ENCODE results near the gene COX7A1. TPM values are rescaled to one million over a fixed set of nuclear protein-coding genes. Genes with fewer than 3 reads are reported as not detected.

COX7A1 gene
- polyA plus RNA-seq, 4 donors: 1.3 to 26.2 (median 9.9) TPM

- no peak for FAIRE-seq
- Histone ChIP-seq H3K9me3 (ENCODE audit: control insufficient read depth in 2 of 2, insufficient read depth in 1 of 2, low read depth in 1 of 2, low read length in 1 of 2) (no peaks in the 10 kb centered on the region), H3K4me3 (ENCODE audit: low read depth in 1 of 3, low read length in 3 of 3) (no peak overlapping the region), H3K36me3 (ENCODE audit: control insufficient read depth in 3 of 3, insufficient read depth in 2 of 3, low read depth in 1 of 3, low read length in 3 of 3) (peaks cover 6 to 61% (median 10%) of the 10 kb centered on the region in 3 donors), H3K27ac (ENCODE audit: low read depth in 1 of 3, low read length in 2 of 3) (no peak overlapping the region), H3K27me3 (ENCODE audit: control insufficient read depth in 3 of 3, insufficient read depth in 3 of 3, low read length in 3 of 3) (no peaks in the 10 kb centered on the region), H3K4me1 (ENCODE audit: control insufficient read depth in 3 of 3, insufficient read depth in 2 of 3, low read depth in 1 of 3, low read length in 2 of 3) (no peaks in the 10 kb centered on the region)
- WGBS, 3 donors: 90 to 92% (median 90%) methylated on average over 49 of the region's 49 CpGs
- no peak for DNase-seq
Measured at GRCh38 chr19:36121486-36122124, 30.6 kb downstream of the COX7A1 start.

GRCh38 chr19:36120984-36121358 lies 31.3 kb downstream of the COX7A1 start:
- H3K27ac ChIP-seq (ENCODE audit: low read depth in 1 of 3, low read length in 2 of 3): no peak overlapping the region
- 94 to 96% (median 96%) methylated on average over 18 of the region's 18 CpGs for WGBS, 3 donors
- no peak for FAIRE-seq
- H3K4me3 ChIP-seq (ENCODE audit: low read depth in 1 of 3, low read length in 3 of 3): no peak overlapping the region
- H3K27me3 ChIP-seq (ENCODE audit: control insufficient read depth in 3 of 3, insufficient read depth in 3 of 3, low read length in 3 of 3): no peaks in the 10 kb centered on the region
- DNase-seq: no peak
- peaks cover 6 to 64% (median 10%) of the 10 kb centered on the region in 3 donors for H3K36me3 ChIP-seq (ENCODE audit: control insufficient read depth in 3 of 3, insufficient read depth in 2 of 3, low read depth in 1 of 3, low read length in 3 of 3)
- H3K9me3 ChIP-seq (ENCODE audit: control insufficient read depth in 2 of 2, insufficient read depth in 1 of 2, low read depth in 1 of 2, low read length in 1 of 2): no peaks in the 10 kb centered on the region
- peaks cover 0 to 3% (median 2%) of the 10 kb centered on the region in 3 donors for H3K4me1 ChIP-seq (ENCODE audit: control insufficient read depth in 3 of 3, insufficient read depth in 2 of 3, low read depth in 1 of 3, low read length in 2 of 3)

- no peak for FAIRE-seq
Measured at GRCh38 chr19:36120092-36120983, 31.9 kb downstream of the COX7A1 start.

GRCh38 chr19:36116344-36116637 lies 36.0 kb downstream of the COX7A1 start:
- no peaks in the 10 kb centered on the region for H3K9me3 ChIP-seq (ENCODE audit: control insufficient read depth in 2 of 2, insufficient read depth in 1 of 2, low read depth in 1 of 2, low read length in 1 of 2)
- peaks cover 2 to 11% (median 3%) of the 10 kb centered on the region in 3 donors for H3K4me1 ChIP-seq (ENCODE audit: control insufficient read depth in 3 of 3, insufficient read depth in 2 of 3, low read depth in 1 of 3, low read length in 2 of 3)
- peaks cover 0 to 56% (median 2%) of the 10 kb centered on the region in 3 donors for H3K36me3 ChIP-seq (ENCODE audit: control insufficient read depth in 3 of 3, insufficient read depth in 2 of 3, low read depth in 1 of 3, low read length in 3 of 3)
- DNase-seq (no peak), FAIRE-seq (no peak)
- 82 to 93% (median 90%) methylated on average over 1 of the region's 1 CpG for WGBS, 3 donors
- peak overlapping the region in 1 of 3 donors; percentile 89 for H3K27ac ChIP-seq (ENCODE audit: low read depth in 1 of 3, low read length in 2 of 3)
- peak overlapping the region in 2 of 3 donors; percentile 59 to 75 for H3K4me3 ChIP-seq (ENCODE audit: low read depth in 1 of 3, low read length in 3 of 3)
- H3K27me3 ChIP-seq (ENCODE audit: control insufficient read depth in 3 of 3, insufficient read depth in 3 of 3, low read length in 3 of 3): no peaks in the 10 kb centered on the region

More at GRCh38 chr19:36120092-36120983, 31.9 kb downstream of the COX7A1 start:
- no peaks in the 10 kb centered on the region for H3K27me3 ChIP-seq (ENCODE audit: control insufficient read depth in 3 of 3, insufficient read depth in 3 of 3, low read length in 3 of 3)
- no peak overlapping the region for H3K27ac ChIP-seq (ENCODE audit: low read depth in 1 of 3, low read length in 2 of 3)
- peaks cover 0 to 4% (median 2%) of the 10 kb centered on the region in 3 donors for H3K4me1 ChIP-seq (ENCODE audit: control insufficient read depth in 3 of 3, insufficient read depth in 2 of 3, low read depth in 1 of 3, low read length in 2 of 3)
- no peak overlapping the region for H3K4me3 ChIP-seq (ENCODE audit: low read depth in 1 of 3, low read length in 3 of 3)
- peak in 1 of 2 donors; percentile 44 for DNase-seq
- peaks cover 1 to 59% (median 10%) of the 10 kb centered on the region in 3 donors for H3K36me3 ChIP-seq (ENCODE audit: control insufficient read depth in 3 of 3, insufficient read depth in 2 of 3, low read depth in 1 of 3, low read length in 3 of 3)
- no peaks in the 10 kb centered on the region for H3K9me3 ChIP-seq (ENCODE audit: control insufficient read depth in 2 of 2, insufficient read depth in 1 of 2, low read depth in 1 of 2, low read length in 1 of 2)
- WGBS, 3 donors: 87 to 93% (median 90%) methylated on average over 26 of the region's 26 CpGs

GRCh38 chr19:36115453-36116343 lies 36.5 kb downstream of the COX7A1 start, which contains the start of gene TBCB:
TBCB (plus strand) TSS chr19:36115468; CDS start chr19:36115561, 93 bp downstream.
- Histone ChIP-seq H3K4me3 (ENCODE audit: low read depth in 1 of 3, low read length in 3 of 3) (peak within 1 kb of the TSS; percentile 59 to 94 (median 75)), H3K36me3 (ENCODE audit: control insufficient read depth in 3 of 3, insufficient read depth in 2 of 3, low read depth in 1 of 3, low read length in 3 of 3) (peaks cover 0 to 57% (median 2%) of the 10 kb centered on the region in 3 donors), H3K4me1 (ENCODE audit: control insufficient read depth in 3 of 3, insufficient read depth in 2 of 3, low read depth in 1 of 3, low read length in 2 of 3) (peaks cover 2 to 11% (median 3%) of the 10 kb centered on the region in 3 donors), H3K27me3 (ENCODE audit: control insufficient read depth in 3 of 3, insufficient read depth in 3 of 3, low read length in 3 of 3) (no peaks in the 10 kb centered on the region), H3K9me3 (ENCODE audit: control insufficient read depth in 2 of 2, insufficient read depth in 1 of 2, low read depth in 1 of 2, low read length in 1 of 2) (no peaks in the 10 kb centered on the region), H3K27ac (ENCODE audit: low read depth in 1 of 3, low read length in 2 of 3) (peak within 1 kb of the TSS; percentile 77 to 91 (median 89))
- FAIRE-seq (no peak), DNase-seq (peak in 1 of 2 donors; percentile 81)
- 3 to 5% (median 4%) methylated on average over 48 to 59 of the region's 59 CpGs for WGBS, 3 donors

GRCh38 chr19:36114721-36115452 lies 37.4 kb downstream of the COX7A1 start, which contains the start of gene POLR2I:
POLR2I (minus strand) TSS chr19:36114875; CDS start chr19:36114856, 19 bp downstream.
- H3K4me1 ChIP-seq (ENCODE audit: control insufficient read depth in 3 of 3, insufficient read depth in 2 of 3, low read depth in 1 of 3, low read length in 2 of 3): peaks cover 2 to 11% (median 3%) of the 10 kb centered on the region in 3 donors
- peak; percentile 99 to 100 for DNase-seq
- H3K36me3 ChIP-seq (ENCODE audit: control insufficient read depth in 3 of 3, insufficient read depth in 2 of 3, low read depth in 1 of 3, low read length in 3 of 3): peaks cover 0 to 54% (median 2%) of the 10 kb centered on the region in 3 donors
- no peaks in the 10 kb centered on the region for H3K27me3 ChIP-seq (ENCODE audit: control insufficient read depth in 3 of 3, insufficient read depth in 3 of 3, low read length in 3 of 3)
- H3K9me3 ChIP-seq (ENCODE audit: control insufficient read depth in 2 of 2, insufficient read depth in 1 of 2, low read depth in 1 of 2, low read length in 1 of 2): no peaks in the 10 kb centered on the region
- H3K4me3 ChIP-seq (ENCODE audit: low read depth in 1 of 3, low read length in 3 of 3): peak within 1 kb of the TSS; percentile 59 to 94 (median 75)
- 0% methylated on average over 59 to 60 of the region's 60 CpGs for WGBS, 3 donors
- FAIRE-seq: no peak
- peak within 1 kb of the TSS; percentile 77 to 91 (median 89) for H3K27ac ChIP-seq (ENCODE audit: low read depth in 1 of 3, low read length in 2 of 3)

- H3K27ac ChIP-seq (ENCODE audit: low read depth in 1 of 3, low read length in 2 of 3): peak overlapping the region; percentile 77 to 91 (median 89)
- peaks cover 0 to 48% (median 2%) of the 10 kb centered on the region in 3 donors for H3K36me3 ChIP-seq (ENCODE audit: control insufficient read depth in 3 of 3, insufficient read depth in 2 of 3, low read depth in 1 of 3, low read length in 3 of 3)
- FAIRE-seq (no peak), DNase-seq (peak; percentile 33 to 61)
- peaks cover 2 to 11% (median 3%) of the 10 kb centered on the region in 3 donors for H3K4me1 ChIP-seq (ENCODE audit: control insufficient read depth in 3 of 3, insufficient read depth in 2 of 3, low read depth in 1 of 3, low read length in 2 of 3)
- H3K4me3 ChIP-seq (ENCODE audit: low read depth in 1 of 3, low read length in 3 of 3): peak overlapping the region; percentile 44 to 94 (median 75)
- no peaks in the 10 kb centered on the region for H3K27me3 ChIP-seq (ENCODE audit: control insufficient read depth in 3 of 3, insufficient read depth in 3 of 3, low read length in 3 of 3)
- WGBS, 3 donors: 6 to 8% (median 6%) methylated on average over 44 to 48 of the region's 48 CpGs
- no peaks in the 10 kb centered on the region for H3K9me3 ChIP-seq (ENCODE audit: control insufficient read depth in 2 of 2, insufficient read depth in 1 of 2, low read depth in 1 of 2, low read length in 1 of 2)
Measured at GRCh38 chr19:36113894-36114720, 38.1 kb downstream of the COX7A1 start.
